Measurements from ENCODE around the gene KIAA0232.
A peak's percentile ranks its signal among the peaks of the same experiment; 100 is the strongest.

Gene KIAA0232

GRCh38 chr4:6851431-6851830 lies 68.9 kb downstream of the KIAA0232 start:
- no peak for DNase-seq (ENCODE audit: low read depth in 2 of 2)

- no peak for DNase-seq (ENCODE audit: low read depth in 2 of 2)
These were observed 69.4 kb downstream of the KIAA0232 start for GRCh38 chr4:6851962-6852361.

- DNase-seq (ENCODE audit: low read depth in 2 of 2): no peak
These were observed 70.1 kb downstream of the KIAA0232 start for GRCh38 chr4:6852582-6852981.

GRCh38 chr4:6854098-6854744 lies 71.7 kb downstream of the KIAA0232 start:
- no peak for DNase-seq (ENCODE audit: low read depth in 2 of 2)

- DNase-seq (ENCODE audit: low read depth in 2 of 2): no peak
These were observed 73.3 kb downstream of the KIAA0232 start for GRCh38 chr4:6855692-6856297.

- DNase-seq (ENCODE audit: low read depth in 2 of 2): no peak
These were observed 73.9 kb downstream of the KIAA0232 start for GRCh38 chr4:6856391-6856790.

- no peak for DNase-seq (ENCODE audit: low read depth in 2 of 2)
These were observed 74.7 kb downstream of the KIAA0232 start for GRCh38 chr4:6857009-6857882.

- DNase-seq (ENCODE audit: low read depth in 2 of 2): no peak
These were observed 76.5 kb downstream of the KIAA0232 start for GRCh38 chr4:6858997-6859396.

GRCh38 chr4:6859543-6859942 lies 77.0 kb downstream of the KIAA0232 start:
- no peak for DNase-seq (ENCODE audit: low read depth in 2 of 2)

- DNase-seq (ENCODE audit: low read depth in 2 of 2): no peak
These were observed 85.9 kb downstream of the KIAA0232 start for GRCh38 chr4:6868386-6868785.

- DNase-seq (ENCODE audit: low read depth in 2 of 2): no peak
These were observed 87.4 kb downstream of the KIAA0232 start for GRCh38 chr4:6869944-6870343.

GRCh38 chr4:6873291-6873690 lies 90.8 kb downstream of the KIAA0232 start:
- DNase-seq (ENCODE audit: low read depth in 2 of 2): no peak

- peak; percentile 66 to 71 for DNase-seq (ENCODE audit: low read depth in 2 of 2)
These were observed 91.4 kb downstream of the KIAA0232 start for GRCh38 chr4:6873792-6874461.

GRCh38 chr4:6874981-6875380 lies 92.5 kb downstream of the KIAA0232 start:
- no peak for DNase-seq (ENCODE audit: low read depth in 2 of 2)

GRCh38 chr4:6875431-6875831 lies 92.9 kb downstream of the KIAA0232 start:
- DNase-seq (ENCODE audit: low read depth in 2 of 2): no peak

GRCh38 chr4:6876440-6876839 lies 93.9 kb downstream of the KIAA0232 start:
- DNase-seq (ENCODE audit: low read depth in 2 of 2): no peak

- DNase-seq (ENCODE audit: low read depth in 2 of 2): no peak
These were observed 94.5 kb downstream of the KIAA0232 start for GRCh38 chr4:6877067-6877466.

GRCh38 chr4:6878451-6879059 lies 96.0 kb downstream of the KIAA0232 start:
- DNase-seq (ENCODE audit: low read depth in 2 of 2): no peak

GRCh38 chr4:6880691-6881090 lies 98.2 kb downstream of the KIAA0232 start:
- no peak for DNase-seq (ENCODE audit: low read depth in 2 of 2)

GRCh38 chr4:6881908-6882307 lies 99.4 kb downstream of the KIAA0232 start:
- no peak for DNase-seq (ENCODE audit: low read depth in 2 of 2)

- DNase-seq (ENCODE audit: low read depth in 2 of 2): no peak
These were observed 101.9 kb downstream of the KIAA0232 start for GRCh38 chr4:6884341-6884870.
